ENCODE results near the gene PABPN1. TPM values are rescaled to one million over a fixed set of nuclear protein-coding genes. Genes with fewer than 3 reads are reported as not detected.
"Not testable (repeated sequence)": the region's sequence is repeated elsewhere in the genome, so short reads cannot be mapped to it uniquely, and the experiment has no call there.

The PABPN1 gene
- total RNA-seq, 1 donor from 2014 or later = 337 TPM

- Mint-ChIP-seq H3K9me3 (no peaks in the 10 kb centered on the region), H3K27ac (no peak overlapping the region), H3K4me1 (ENCODE audit: unreplicated experiment) (peaks cover 16% of the 10 kb centered on the region), H3K36me3 (peaks cover 34% of the 10 kb centered on the region), H3K27me3 (no peaks in the 10 kb centered on the region), H3K4me3 (peak overlapping the region; percentile 34)
- DNase-seq (ENCODE audit: extremely low spot score, unreplicated experiment) = no peak
- TF ChIP-seq CTCF (conservative IDR thresholded peaks at IDR 0.05) = no peak
These were observed 2.7 kb downstream of the PABPN1 start for GRCh38 chr14:23323838-23324454.

GRCh38 chr14:23324455-23324846, 3.2 kb downstream of the PABPN1 start:
- Mint-ChIP-seq H3K9me3 (no peaks in the 10 kb centered on the region), H3K36me3 (peaks cover 34% of the 10 kb centered on the region), H3K27me3 (no peaks in the 10 kb centered on the region), H3K4me1 (ENCODE audit: unreplicated experiment) (peaks cover 16% of the 10 kb centered on the region), H3K4me3 (peak overlapping the region; percentile 34), H3K27ac (no peak overlapping the region)
- no peak for TF ChIP-seq CTCF (conservative IDR thresholded peaks at IDR 0.05)
- DNase-seq (ENCODE audit: extremely low spot score, unreplicated experiment) = no peak

GRCh38 chr14:23324993-23325392, 3.7 kb downstream of the PABPN1 start:
- peaks cover 16% of the 10 kb centered on the region for H3K4me1 Mint-ChIP-seq (ENCODE audit: unreplicated experiment)
- no peaks in the 10 kb centered on the region for H3K27me3 Mint-ChIP-seq
- peak; percentile 47 for DNase-seq (ENCODE audit: extremely low spot score, unreplicated experiment)
- no peak overlapping the region for H3K27ac Mint-ChIP-seq
- TF ChIP-seq CTCF (conservative IDR thresholded peaks at IDR 0.05) = no peak
- no peaks in the 10 kb centered on the region for H3K9me3 Mint-ChIP-seq
- peaks cover 28% of the 10 kb centered on the region for H3K36me3 Mint-ChIP-seq
- H3K4me3 Mint-ChIP-seq = peak overlapping the region; percentile 39

- not testable (repeated sequence) for H3K27me3 Mint-ChIP-seq; H3K4me3 Mint-ChIP-seq; DNase-seq (ENCODE audit: extremely low spot score, unreplicated experiment); H3K9me3 Mint-ChIP-seq
- H3K27ac Mint-ChIP-seq = peak overlapping the region; percentile 5
- peaks cover 16% of the 10 kb centered on the region for H3K4me1 Mint-ChIP-seq (ENCODE audit: unreplicated experiment)
- peaks cover 21% of the 10 kb centered on the region for H3K36me3 Mint-ChIP-seq
These were observed 4.5 kb downstream of the PABPN1 start for GRCh38 chr14:23325746-23326145.

- no peaks in the 10 kb centered on the region for H3K27me3 Mint-ChIP-seq
- no peak overlapping the region for H3K4me3 Mint-ChIP-seq
- no peaks in the 10 kb centered on the region for H3K9me3 Mint-ChIP-seq
- peaks cover 21% of the 10 kb centered on the region for H3K36me3 Mint-ChIP-seq
- TF ChIP-seq CTCF (conservative IDR thresholded peaks at IDR 0.05) = no peak
- peak; percentile 43 for DNase-seq (ENCODE audit: extremely low spot score, unreplicated experiment)
- H3K4me1 Mint-ChIP-seq (ENCODE audit: unreplicated experiment) = peaks cover 16% of the 10 kb centered on the region
- peak overlapping the region; percentile 5 for H3K27ac Mint-ChIP-seq
These were observed 5.5 kb downstream of the PABPN1 start for GRCh38 chr14:23326491-23327332.
